GM21737 (cell line): ENCODE data around the gene CACHD1.
"Not testable (repeated sequence)": the region's sequence is repeated elsewhere in the genome, so short reads cannot be mapped to it uniquely, and the experiment has no call there.

Experiments used
- ATAC-seq: cut with Tn5 transposase; IDR thresholded peaks from one replicate; pipeline ENCODE4 v1.9.1; 2021; ENCODE audit warnings: mild to moderate bottlenecking, moderate library complexity; ENCODE audit not compliant: unreplicated experiment

Gene CACHD1

GRCh38 chr1:64686828-64687724, 217.1 kb downstream of the CACHD1 start:
- no peak for ATAC-seq

DNA sequence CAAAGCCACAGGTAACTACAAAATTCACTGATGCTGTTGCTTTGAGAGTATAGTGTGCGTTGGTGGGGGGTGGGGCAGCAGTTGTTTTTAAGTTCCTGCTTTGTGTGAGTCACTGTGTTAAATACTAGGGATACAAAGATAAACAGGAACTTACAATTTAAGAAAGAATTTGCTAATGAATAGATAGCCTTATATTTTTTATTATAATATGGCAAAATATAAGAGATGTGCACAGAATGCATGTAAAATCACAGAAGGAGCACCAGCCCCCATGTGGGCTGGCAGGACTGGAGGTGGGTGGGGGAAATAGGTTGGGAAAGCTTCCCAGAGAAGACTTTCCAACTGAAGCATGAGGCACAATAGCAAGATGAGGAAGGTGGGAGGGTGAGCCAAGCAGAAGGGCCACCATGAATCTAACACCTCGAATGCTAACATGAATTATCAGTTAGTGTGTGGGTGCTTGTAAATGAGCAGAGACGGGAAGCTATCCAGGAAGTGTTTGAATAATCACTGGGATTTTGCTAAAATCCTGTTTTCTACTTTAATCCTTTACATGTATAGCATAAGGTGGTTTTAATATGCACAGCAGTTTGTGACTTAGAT, 217.9 kb downstream of the CACHD1 start:
- ATAC-seq = no peak

DNA sequence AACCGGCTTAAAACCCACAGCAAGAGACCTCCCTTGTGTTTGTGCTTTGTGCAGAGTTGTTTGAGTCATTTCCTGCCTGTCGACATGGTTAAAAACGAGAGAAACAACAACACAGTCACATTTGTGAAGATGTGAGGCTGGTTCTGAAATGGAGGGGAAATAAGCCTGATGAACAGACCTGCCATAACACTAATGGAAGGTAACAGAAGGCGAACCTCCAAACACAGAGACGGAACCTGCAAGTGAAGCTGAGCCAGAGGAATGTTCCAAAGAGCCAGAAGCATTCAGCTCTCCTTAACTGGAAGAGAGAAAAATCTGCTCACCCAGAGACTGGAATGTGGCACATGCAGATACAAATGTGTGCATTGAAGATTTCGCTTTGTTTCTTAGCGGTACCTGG, 221.7 kb downstream of the CACHD1 start:
- no peak for ATAC-seq

DNA sequence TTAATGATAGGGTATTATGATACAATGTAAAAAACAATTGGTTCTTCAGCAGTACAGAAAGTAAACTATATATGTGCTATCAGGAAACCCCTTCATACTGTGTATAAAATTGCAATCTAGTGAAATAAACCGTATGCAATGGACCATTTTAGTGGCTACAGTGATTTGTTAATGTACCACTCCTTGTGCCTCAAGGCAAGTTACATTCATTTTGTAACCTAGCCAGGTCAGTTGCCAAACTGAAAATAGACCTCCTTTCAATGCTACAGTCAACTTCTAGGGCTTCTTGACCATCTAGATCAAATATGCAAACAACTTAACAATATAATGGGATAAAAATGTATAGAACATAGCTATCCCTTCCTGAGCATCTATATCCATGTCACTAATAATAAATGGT, 223.0 kb downstream of the CACHD1 start:
- ATAC-seq = no peak

DNA sequence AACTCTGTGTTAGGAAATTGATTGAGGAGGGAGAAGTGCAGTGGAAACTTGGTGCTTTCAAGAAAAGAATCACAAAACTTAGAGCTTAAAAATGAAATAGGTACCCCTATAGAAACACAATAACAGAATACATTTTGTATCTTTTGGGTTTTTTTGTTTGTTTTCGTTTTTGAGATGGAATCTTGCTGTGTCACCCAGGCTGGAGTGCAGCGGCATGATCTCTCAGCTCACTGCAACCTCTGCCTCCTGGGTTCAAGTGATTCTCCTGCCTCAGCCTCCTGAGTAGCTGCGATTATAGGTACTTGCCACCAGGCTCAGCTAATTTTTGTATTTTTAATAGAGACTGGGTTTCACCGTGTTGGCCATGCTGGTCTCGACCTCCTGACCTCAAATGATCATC, 223.5 kb downstream of the CACHD1 start:
- no peak for ATAC-seq

DNA sequence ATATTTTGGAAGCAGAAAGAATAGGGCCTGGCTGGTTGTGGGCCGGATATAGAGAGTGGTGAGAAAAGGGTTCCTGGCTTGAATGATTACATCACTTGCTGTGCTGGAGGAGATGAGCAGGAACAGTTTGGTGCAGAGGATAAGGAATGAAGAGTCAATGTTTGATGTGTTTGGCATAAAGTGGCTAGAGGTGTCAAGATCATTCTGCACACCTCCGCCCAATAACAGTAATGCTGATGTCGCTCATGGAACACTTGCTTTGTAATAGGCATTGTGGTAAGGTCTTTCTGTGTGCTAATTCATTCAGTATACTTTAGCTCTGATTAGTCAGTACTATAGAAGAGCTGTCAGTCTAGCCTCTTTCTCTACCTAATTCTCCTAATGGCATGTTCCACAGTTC, 226.9 kb downstream of the CACHD1 start:
- no peak for ATAC-seq

DNA sequence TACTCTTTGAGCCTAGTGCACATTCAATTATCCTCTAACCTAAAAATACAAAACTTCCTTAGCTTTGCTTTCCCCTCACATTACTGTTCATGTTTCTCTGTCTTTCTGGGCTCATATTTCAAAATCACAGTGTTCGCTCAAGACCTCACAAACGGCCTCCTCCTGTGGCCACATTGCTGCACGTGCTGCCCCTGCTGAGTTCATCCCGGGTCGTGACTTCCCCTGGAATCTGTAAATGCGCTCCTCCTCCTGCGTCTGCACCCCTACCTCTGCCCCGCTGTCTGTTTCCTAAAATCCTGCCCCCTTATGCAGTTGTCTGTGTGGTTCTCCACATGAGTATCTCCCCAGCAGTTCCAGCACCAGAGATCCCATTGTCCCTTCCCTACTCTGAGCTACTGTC, 229.4 kb downstream of the CACHD1 start:
- ATAC-seq = no peak

DNA sequence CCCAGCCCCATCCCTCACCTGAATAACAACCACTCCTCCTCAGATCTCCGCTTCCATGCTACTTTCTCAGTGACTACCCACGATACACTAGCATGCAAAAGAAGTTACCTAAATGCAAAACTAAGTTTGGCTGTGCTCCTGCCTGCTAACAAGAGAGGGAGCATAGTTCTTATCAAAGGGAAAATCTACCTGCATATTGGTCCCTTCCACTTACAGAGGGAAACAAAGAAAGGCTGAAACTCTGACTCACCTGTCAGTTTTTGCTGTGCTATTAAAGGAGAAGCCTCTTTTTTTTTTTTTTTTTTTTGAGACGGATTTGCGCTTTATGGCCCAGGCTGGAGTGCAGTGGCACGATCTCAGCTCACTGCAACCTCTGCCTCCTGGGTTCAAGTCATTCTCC, 231.1 kb downstream of the CACHD1 start:
- ATAC-seq = no peak

DNA sequence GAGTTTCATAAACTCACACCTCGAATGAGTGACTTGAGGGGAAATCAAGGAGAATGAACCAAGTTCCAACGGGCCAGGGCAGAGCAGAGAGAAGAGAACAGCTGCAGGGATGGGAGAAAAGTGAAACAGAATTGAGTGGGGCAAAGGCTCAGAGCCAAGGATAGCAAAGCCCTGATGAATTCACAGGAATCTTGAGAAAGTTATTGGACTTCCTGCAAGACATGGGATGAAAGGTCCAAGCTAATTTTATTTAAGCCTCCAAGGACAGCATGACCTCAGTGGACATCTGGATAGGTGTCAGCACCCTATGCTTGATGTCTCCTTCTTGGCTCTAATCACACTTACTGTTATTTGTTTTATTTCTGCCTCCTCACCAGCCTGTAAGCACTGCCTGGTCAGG, 232.0 kb downstream of the CACHD1 start:
- no peak for ATAC-seq

GRCh38 chr1:64702670-64703069, 232.7 kb downstream of the CACHD1 start:
- ATAC-seq = not testable (repeated sequence)

DNA sequence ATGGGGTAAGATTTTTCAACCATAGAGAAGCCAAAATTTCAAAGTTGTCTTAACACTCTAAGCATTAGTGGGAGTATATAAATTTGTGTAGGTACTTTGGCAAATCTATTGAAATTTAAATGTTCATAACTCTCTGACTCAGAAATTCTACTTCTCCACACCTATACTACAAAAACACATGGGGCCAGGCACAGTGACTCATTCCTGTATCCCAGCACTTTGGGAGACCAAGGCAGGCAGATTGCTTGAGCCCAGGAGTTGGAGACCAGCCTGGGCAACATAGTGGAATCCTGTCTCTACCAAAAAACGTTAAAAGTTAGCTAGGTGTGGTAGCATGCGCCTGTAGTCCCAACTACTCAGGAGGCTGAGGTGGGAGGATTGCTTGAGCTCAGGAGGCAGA, 233.7 kb downstream of the CACHD1 start:
- ATAC-seq = no peak

- no peak for ATAC-seq
Measured at GRCh38 chr1:64705591-64705990, 235.7 kb downstream of the CACHD1 start.

DNA sequence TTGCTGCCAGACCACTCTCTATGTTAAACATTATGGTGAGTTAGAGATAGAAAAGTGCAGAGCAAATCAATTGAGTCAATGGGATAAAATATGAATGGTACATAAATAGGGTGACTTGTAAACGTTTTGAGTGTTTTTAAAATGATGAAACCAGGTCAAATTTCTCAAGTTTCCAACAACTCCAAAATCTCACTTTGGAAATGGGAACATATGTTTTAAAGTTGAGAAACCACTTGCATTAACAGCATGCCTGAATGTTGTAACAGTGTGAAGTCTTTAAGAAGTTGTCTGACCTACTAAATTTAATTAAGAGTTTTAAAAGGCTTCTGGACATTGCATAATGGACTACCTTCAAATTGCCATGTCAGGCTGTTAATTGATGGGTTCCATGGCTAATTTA, 241.3 kb downstream of the CACHD1 start:
- ATAC-seq = no peak

- ATAC-seq = no peak
Measured at GRCh38 chr1:64712049-64712448, 242.1 kb downstream of the CACHD1 start.

GRCh38 chr1:64715186-64715585, 245.3 kb downstream of the CACHD1 start:
- ATAC-seq = no peak

DNA sequence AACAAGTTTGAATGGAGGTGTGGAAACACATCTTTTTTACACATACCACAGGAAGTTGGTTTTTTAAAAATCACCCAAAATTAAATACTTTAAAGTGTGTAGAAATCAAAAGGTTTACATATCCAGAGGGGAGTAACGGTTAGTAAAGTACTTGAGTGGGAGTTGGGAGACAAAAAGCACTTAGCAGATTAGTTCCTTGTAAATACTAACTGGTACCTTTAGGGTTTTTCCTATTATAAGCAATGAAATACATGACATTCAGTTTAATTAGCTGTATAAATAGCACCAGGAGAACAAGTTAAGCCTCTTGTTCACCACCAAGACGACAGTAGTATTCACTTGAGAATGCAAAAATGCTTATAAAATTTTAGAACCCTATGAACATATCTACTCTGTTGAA, 251.2 kb downstream of the CACHD1 start:
- ATAC-seq = no peak

- no peak for ATAC-seq
Measured at GRCh38 chr1:64721576-64722145, 251.7 kb downstream of the CACHD1 start.

DNA sequence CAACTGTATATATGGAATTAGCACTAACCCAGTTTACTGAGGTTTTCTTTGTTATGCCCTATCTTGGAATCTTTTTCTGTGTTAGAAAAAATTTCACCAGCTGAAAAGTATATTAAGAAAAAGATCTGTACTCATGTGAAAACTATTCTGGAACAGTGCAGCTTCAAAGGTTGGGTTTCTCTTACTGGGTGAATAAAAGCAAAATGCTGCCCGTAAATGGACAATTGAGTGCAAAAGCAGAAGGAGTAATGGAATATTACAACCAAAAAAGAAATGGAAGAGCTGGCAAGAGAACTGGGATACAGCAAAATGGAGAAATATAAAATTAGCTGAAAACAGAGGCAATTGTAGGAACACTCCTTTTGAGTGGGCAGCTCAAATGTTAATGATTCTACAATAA, 257.9 kb downstream of the CACHD1 start:
- ATAC-seq = no peak

GRCh38 chr1:64733581-64734286, 263.8 kb downstream of the CACHD1 start:
- ATAC-seq = no peak

- ATAC-seq = no peak
Measured at GRCh38 chr1:64734287-64734652, 264.3 kb downstream of the CACHD1 start.

GRCh38 chr1:64740687-64741086, 270.8 kb downstream of the CACHD1 start:
- not testable (repeated sequence) for ATAC-seq
